GM19023 (cell line): ENCODE results near the gene DNAH17.

Experiments used
- ATAC-seq: cut with Tn5 transposase; IDR thresholded peaks from one replicate; pipeline ENCODE4 v1.9.1; 2021; ENCODE audit warnings: mild to moderate bottlenecking, moderate library complexity; ENCODE audit not compliant: unreplicated experiment

The DNAH17 gene

GRCh38 chr17:78378225-78379130 lies 198.7 kb downstream of the DNAH17 start, which contains the start of gene PGS1:
PGS1 (plus strand) TSS chr17:78378649; CDS start chr17:78378666, 17 bp downstream.
- no peak for ATAC-seq

DNA sequence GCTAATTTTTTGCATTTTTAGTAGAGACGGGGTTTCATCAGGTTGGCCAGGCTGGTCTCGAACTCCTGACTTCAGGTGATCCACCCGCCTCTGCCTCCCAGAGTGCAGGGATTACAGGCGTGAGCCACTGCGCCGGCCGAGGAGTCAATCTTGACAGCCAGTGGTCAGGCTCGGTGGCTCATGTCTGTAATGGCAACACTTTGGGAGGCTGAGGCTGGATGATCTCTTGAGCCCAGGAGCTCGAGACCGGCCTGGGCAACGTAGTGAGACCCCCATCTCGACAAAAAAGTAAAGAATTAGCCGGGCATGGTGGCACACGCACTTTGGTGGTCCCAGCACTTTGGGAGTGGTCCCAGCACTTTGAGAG lies 199.4 kb downstream of the DNAH17 start:
- ATAC-seq: no peak

- ATAC-seq: no peak
These were observed 201.0 kb downstream of the DNAH17 start for GRCh38 chr17:78376161-78376560.

- no peak for ATAC-seq
These were observed 201.6 kb downstream of the DNAH17 start for GRCh38 chr17:78375401-78376151.

DNA sequence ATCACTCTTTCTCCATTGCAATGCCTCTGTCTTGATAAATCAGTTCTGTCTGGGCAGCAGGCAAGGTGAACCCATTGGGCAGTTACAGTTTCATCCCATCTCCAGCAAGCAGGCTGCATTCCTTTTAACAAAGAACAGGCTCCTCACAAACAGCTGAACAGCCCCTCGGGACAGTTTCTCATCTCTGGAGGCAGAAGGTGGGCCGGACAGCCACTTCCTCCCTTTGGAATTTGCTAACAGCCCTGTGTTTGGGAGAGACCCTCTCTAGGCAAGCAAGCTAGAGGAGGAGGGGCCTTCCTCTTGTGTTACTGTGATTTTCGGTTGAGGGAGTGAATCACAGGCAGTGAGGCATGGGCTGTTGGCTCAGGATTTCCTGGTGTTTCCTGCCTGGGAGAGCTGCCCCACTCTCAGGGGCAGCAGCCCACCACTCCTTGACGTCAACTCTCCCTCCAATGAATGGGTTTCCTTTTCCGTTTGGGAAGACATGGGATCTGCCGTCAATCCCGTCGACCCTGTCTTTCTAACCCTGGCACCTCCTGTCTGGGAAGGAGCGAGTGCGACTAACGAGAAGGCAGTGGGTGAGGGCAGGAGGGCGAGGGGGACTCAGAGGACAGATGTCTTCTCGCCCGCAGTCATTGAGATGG lies 202.4 kb downstream of the DNAH17 start:
- ATAC-seq: no peak

DNA sequence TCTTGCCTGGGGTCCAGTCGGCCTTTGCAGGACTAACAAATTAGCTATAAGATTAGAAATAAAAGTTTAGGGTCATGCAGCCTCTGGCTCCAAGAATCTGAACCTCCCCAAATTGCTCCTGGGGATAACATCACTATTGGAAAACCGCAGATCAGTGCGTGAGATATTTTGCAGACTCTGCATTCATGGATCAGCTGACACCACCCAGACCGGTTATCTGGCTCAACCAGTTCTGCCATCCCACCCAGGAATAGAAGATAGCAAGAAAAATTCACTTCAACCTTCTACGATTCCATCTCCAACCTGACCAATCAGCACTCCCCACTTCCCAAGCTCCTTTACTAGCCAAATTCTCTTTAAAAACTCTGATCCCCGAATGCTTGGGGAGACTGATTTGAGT lies 203.0 kb downstream of the DNAH17 start:
- no peak for ATAC-seq
